GM18498 (cell line): ENCODE results near the gene PLAAT2.
"Not testable (repeated sequence)": the region's sequence is repeated elsewhere in the genome, so short reads cannot be mapped to it uniquely, and the experiment has no call there.

Experiments used
- ATAC-seq: cut with Tn5 transposase; IDR thresholded peaks from one replicate; pipeline ENCODE4 v1.9.1; 2021; ENCODE audit warnings: mild to moderate bottlenecking, moderate library complexity; ENCODE audit not compliant: unreplicated experiment

PLAAT2 gene

DNA sequence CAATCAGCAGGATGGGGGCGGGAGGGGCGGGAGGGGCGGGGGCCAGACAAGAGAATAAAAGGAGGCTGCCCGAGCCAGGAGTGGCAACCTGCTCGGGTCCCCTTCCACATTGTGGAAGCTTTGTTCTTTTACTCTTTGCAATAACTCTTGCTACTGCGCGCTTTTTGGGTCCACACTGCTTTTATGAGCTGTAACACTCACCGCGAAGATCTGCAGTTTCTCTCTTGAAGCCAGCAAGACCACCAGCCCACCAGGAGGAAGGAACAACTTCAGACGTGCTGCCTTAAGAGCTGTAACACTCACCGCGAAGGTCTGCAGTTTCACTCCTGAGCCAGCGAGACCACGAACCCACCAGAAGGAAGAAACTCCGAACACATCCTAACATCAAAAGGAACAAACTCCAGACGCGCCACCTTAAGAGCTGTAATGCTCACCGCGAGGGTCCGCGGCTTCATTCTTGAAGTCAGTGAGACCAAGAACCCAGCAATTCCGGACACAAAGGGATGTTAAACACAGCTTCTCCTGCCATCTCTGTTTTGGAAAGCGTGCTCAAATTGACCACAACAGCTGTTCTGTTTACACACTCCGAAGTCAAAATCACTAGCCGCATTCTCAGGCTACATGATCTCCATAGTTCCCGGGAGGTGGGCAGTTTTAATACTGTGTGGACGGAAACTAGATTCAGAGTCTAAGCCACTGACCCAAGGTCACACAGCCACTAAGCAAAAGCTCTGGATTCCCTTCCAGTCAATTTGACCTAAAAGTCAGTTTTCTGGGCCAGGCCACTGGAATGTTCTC lies 11.9 kb downstream of the PLAAT2 start:
- ATAC-seq: no peak

DNA sequence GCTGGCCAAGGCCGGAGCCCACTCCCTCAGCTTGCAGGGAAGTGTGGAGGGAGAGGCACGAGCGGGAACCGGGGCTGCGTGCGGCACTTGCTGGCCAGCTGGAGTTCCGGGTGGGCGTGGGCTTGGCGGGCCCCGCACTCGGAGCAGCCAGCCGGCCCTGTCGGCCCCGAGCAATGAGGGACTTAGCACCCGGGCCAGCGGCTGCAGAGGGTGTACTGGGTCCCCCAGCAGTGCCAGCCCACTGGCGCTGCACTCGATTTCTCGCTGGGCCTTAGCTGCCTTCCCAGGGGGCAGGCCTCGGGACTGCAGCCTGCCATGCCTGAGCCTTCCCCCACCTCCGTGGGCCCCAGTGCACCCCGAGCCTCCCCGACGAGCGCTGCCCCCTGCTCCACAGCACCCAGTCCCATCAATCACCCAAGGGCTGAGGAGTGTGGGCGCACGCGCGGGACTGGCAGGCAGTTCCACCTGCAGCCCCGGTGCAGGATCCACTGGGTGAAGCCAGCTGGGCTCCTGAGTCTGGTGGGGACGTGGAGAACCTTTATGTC lies 13.0 kb downstream of the PLAAT2 start:
- ATAC-seq: not testable (repeated sequence)

DNA sequence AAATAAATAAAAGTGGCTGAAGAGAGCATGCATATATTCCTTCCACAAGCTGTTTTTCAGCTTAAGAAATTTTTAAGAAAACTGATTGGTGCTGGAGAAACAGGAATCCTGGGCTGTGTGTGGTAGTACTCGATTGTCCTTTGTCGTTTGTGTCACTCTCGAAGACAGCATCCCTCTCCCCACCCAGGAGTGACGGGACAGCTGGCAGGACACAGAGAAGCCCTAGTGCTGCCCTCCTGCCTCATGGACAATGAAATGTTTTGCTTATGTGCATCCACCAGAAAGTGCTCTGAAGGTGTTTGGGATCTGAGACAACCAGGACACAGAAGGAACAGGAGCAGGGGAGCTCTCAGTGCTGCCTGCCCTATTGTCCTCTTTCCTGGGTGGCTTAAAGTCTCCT lies 13.8 kb downstream of the PLAAT2 start:
- no peak for ATAC-seq

DNA sequence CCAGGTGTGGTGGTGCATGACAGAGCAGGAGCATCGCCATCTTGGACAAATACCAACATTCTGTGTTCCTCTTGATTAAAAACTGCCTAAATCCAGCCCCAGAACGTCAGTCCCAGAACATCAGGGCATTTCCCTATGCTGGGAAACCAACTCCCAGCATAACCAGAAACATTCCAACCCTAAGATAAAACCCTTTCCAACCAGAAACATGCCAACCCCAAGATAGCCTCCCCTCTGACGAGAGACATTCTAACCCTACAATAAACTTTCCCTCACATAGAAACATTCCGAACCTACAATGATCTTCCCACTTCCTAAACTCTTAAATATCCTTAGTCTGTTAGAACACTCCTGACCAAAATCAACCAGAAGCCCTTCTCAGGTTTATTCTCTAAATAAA lies 15.0 kb downstream of the PLAAT2 start:
- no peak for ATAC-seq

DNA sequence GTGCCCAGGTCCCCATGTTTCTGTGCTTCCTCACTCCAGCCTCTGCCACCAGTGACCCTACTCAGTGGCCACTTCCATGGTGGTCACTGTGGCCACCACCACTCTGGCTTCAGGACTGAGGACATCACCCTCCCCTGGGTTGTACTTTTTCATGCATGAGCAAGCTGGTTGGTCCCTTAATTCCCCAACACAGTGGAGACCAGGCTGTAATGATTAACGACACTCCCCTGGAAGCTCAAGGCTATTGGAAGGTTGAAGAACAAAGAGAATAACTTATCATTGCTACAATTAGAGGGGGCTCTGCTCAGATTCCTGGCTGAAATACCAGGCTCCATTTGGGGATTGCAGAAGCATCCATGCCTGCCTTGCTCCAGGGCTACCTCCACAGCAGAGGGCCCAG lies 16.1 kb downstream of the PLAAT2 start:
- ATAC-seq: no peak

DNA sequence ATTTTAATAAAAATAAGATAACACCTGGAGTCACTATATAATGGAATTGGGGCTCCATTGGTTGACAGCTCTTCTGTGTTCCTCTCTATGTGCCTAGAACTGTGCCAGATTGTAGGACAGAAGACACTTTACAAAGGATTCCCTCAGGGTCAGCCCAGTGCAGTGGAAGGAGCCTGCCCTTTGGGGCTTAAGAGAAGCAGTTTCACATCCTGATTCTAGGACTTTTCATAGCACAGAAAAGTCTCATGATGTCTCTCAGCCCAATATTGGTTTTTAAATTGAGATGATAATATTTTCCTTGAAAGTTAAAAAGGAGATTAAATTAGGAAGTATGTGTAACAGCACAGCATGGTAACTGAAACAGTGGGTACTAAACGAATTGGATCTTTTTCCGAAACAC lies 19.5 kb downstream of the PLAAT2 start:
- ATAC-seq: no peak

DNA sequence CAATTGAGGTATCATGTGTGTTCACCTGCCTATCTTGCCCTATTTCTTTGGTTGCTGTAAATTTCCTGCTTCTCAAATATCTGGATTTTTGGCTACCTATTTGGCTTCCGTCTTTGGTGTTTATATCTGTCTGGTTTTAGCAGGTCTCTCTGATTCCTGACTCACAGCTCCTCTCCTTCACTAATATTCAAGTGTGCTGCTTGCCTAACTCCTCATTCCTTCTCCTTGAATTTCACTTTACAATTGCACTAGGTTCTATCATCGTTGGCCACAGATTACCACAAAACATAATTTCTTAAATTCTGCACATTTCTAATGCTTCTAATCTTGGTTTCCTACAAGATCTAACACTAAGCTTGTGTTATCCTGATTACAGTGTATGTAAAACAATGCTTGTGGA lies 20.7 kb downstream of the PLAAT2 start:
- ATAC-seq: not testable (repeated sequence)

DNA sequence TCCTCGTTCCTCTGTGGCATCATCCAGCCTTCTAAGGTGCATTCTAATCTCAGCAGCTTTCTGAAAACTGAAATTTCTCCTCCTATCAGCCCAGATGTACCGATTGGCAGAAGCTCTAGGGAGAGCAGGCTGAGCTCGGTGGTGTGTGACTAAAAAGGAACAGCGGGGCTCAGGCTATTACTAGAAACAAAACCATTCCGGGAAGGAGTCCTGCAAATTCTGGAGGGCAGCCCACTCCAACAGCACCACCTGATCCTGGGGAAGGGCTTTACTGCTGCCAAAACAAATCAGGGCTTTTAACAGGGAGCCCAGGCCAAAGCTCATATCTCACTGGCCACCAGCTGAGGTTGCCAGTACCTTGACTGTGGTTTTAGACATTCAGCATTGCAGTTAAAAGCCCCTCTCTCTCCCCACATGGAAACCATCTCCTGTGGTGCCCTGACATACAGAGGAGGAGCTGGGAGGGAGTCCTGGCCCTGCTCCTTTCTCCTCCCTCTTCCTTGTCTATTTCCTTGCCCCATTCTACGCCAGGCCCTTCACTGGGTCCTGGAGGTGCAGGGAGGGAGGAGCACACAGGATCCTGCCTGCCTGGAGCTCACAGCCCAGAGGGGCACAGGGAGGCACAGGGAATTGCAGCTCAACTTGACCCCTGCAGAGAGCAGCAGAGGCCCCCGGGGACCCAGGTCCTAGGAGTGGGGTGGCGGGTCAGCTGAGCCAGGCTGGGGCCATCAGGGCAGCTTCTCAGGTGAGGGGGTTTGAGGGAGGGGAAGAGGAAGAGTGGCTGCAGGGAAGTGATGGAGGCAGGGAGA lies 25.7 kb downstream of the PLAAT2 start:
- no peak for ATAC-seq

DNA sequence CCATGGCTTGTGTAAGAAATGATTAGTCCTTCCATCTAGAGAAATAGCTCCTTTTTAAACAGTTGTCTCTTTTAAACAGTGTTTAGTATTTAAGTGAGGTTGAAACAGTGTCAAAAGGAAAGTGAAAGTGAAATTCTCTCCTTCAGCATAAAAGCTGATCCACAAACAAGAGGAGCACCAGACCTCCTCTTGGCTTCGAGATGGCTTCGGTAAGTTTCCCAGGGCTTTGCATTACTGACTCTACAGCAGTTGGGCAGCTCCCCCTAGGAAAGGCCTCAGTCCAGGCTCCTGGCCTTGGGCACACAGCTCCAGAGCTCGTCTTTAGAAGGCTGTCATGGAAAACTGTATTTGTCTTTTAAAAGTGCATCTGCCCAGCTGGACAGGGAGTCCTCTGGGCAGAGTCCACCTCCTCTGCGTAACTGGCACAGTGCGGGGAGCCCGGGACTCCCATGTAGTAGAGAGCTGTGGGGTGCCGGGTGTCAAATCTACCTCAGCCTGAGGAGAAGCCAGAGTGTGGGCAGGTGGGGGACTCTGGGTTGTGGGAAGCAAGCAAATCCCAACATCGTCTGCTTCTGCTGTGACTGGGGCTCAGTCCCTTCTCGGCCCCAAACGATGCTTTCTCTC lies 26.4 kb downstream of the PLAAT2 start, which contains the start of gene PLAAT4:
Gene PLAAT4 (plus strand): TSS at position 140 of the 624 bp plus-strand sequence. CDS start 61 bp downstream, at position 201.
- no peak for ATAC-seq

DNA sequence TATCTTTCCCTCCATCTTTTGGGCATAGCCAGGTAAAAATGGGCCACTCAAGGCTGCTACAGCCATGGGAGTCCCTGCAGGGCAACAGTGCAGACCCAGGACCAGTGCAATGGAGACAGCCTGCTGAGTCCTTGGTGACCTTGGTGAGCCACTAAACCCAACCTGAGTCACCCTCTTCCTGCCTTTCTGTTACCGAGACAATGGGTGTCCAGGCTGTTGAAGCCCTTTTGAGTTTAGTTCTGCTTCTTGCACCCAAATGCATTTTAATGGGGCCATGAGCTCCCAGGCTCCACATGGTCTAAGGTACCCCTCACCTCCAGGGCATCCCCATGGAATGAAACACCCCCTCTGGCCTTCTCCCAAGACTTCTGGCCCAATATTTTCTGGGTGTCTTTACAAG lies 27.4 kb downstream of the PLAAT2 start:
- no peak for ATAC-seq

DNA sequence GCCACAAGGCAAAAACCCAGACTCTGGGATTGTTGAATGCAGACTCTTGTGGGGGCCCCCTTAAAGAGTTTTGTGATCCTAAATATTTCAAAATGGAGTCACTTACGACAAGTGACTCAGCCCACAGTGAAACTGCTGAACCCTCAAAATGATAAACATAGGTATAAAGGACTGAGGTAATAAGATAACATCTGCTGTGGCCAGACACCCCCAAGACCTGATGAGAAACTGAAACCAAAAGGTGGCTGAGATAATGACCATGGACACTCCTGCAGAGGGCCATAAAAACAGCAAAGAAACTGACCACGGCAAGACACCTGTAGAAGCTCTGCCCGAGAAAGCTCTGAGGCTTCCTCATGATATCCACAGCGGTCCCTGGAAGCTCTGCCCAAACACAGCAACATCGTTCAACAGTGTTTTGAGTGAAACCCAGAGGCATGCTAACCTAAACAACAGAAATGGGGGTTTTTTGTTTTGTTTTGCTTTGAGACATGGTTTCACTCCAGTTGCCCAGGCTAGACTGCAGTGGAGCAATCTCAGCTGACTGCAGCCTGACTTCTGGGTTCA lies 28.2 kb downstream of the PLAAT2 start:
- ATAC-seq: peak; percentile 53

DNA sequence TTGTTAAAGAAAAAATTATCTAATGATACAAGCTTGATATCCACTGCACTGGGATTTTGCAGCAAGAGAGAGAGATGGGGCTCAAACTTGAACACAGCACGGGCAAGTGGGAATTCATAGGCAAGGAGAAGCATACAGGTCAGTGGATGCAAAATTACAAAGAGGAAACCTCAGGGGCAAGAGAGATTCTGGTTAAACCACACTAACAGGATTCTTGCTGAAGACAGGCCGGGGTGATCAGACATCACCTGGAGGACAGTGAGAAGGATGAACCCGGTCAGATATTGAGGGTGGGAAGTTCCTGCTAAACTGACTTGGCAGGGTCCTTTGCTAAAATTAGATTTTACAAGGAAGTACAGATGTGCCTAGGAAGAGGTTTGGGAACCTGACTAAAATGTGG lies 29.1 kb downstream of the PLAAT2 start:
- no peak for ATAC-seq

DNA sequence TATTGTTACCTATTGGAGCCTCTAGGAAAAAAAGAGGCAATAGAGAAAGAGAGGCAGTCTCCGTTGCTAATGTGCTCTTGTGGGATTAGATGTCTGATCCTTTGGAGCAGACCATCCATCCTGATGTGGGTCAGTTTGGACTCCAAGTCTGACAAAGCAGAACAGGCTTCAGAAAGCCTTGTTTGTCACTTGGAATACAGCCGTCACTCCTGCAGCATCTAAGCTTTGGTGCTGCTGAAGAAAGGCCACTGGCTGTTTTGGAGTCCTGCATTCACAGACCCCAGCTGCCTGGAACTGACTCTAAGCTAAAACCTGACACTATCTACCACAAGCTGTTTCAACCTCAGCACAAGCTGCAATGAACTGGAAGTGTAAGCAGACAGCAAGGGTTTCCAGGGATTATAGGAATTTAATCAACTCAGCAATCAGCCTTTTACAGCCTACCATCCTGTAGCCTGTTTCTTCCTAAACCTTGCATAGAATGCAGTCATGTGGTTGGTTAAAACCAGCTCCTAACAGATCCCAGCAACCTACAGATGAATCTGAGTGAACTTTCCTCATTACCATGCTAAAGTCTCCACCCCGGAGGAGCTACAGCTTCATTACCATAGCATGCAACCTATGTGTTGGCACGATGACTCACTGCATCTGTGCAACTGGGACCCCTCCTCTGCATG lies 30.2 kb downstream of the PLAAT2 start:
- no peak for ATAC-seq

DNA sequence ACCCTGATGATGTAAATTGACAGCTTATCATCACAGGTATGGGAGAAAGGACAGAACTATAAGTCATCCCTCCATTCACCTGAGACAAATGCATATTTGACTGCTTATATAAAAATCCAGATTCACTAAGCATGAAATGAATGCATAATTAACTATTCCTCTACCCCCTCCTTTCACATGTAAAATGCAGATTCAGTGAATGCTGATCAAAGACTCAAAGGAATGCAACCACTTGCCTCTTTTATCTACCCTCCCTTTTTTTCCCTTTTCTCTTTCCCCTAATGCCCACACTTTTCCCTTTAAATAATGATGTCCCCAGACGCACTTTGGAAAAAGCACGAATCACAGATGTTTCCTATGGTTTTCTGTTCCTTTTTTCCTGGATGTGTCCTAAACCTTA lies 31.1 kb downstream of the PLAAT2 start:
- ATAC-seq: no peak

DNA sequence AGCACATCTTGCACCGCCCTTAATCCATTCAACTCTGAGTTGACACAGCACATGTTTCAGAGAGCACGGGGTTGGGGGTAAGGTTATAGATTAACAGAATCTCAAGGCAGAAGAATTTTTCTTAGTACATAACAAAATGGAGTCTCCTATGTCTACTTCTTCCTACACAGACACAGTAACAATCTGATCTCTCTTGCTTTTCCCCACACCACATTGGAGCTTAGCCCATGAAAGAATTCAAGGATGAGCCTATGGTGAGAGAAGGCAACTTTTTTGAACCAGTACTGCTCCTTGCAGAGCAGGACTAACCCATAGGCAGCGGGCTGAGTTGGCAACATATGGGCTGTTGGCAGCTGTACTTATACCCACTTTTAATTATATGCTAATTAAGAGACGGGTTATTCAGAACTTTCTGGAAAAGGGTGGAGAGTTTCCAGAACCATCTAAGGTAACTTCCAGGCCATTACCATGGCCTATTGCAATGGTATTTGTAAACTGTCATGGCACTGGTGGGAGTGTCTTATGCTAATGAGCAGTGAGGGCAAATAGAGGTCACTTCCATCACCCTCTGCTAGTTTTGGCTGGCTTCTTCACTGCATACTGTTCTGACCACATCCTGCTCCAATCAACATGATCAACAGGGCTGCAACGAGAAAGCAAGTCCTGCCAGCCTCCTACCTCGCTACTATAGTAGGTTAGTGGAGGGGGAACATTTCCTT lies 31.9 kb downstream of the PLAAT2 start:
- ATAC-seq: peak; percentile 76

DNA sequence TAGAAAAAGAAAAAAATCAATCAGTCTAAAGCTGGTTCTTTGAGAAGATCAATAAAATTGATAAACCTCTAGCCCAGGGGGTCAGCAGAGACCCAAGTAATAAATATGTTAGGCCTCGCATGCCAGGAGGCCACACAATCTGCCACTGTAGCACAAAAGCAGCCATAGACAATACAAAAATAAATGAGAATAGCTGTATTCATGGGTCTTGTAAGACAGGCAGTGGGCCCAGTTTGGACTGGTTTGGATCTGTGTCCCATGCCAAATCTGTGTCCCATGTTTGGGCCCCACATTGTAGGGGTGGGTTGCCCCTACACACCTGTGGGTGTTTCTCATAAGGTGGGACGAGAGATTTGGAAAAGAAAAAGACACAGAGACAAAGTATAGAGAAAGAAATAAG lies 33.2 kb downstream of the PLAAT2 start:
- ATAC-seq: no peak

DNA sequence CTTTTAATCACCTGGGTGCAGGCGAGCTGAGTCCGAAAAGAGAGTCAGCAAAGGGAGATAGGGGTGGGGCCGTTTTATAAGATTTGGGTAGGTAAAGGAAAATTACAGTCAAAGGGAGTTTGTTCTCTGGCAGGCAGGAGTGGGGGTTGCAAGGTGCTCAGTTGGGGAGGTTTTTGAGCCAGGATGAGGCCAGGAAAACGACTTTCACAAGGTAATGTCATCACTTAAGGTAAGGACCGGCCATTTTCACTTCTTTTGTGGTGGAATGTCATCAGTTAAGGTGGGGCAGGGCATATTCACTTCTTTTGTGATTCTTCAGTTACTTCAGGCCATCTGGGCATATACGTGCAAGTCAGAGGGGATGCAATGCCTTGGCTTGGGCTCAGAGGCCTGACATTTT lies 33.8 kb downstream of the PLAAT2 start:
- not testable (repeated sequence) for ATAC-seq

DNA sequence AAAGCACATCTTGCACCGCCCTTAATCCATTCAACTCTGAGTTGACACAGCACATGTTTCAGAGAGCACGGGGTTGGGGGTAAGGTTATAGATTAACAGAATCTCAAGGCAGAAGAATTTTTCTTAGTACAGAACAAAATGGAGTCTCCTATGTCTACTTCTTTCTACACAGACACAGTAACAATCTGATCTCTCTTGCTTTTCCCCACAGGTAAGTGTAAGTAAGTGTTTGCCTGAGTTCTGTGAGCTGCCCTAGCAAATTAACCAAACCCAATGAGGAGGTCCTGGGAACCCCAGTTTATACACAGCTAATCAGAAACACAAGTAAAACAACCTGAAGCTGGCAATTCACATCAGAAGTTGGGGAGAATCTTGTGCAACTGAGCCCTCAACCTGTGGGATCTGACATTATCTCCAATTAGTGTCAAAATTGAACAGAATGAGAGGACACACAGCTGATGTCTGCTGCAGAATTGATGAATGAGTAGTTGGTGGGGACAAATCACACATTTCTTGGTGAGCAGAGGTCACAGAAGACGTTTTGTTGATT lies 34.4 kb downstream of the PLAAT2 start:
- ATAC-seq: not testable (repeated sequence)

DNA sequence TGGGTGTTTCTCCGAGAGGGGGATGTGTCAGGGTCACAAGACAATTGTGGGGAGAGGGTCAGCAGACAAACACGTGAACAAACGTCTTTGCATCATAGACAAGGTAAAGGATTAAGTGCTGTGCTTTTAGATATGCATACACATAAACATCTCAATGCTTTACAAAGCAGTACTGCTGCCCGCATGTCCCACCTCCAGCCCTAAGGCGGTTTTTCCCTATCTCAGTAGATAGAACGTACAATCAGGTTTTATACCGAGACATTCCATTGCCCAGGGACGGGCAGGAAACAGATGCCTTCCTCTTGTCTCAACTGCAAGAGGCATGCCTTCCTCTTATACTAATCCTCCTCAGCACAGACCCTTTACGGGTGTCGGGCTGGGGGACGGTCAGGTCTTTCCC lies 35.0 kb downstream of the PLAAT2 start:
- ATAC-seq: not testable (repeated sequence)

DNA sequence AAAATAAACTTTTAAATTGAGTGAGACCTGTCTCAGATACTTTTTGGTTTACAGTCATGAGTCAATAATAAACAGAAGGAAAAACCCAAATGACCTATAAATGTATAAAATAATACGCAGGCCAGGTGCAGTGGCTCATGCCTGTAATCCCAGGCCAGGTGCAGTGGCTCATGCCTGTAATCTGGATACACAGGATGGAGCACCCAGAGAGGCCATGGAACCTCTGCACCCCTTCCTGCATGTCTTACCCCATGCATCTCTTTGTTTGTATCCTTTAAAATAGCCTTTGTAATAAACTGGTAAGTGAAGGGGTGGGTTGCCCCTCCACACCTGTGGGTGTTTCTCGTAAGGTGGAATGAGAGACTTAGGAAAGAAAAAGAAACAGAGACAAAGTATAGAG lies 35.5 kb downstream of the PLAAT2 start:
- ATAC-seq: no peak
